GM18873 (cell line): ENCODE results near the gene SEZ6L.

Source experiments
- ATAC-seq: cut with Tn5 transposase; IDR thresholded peaks from one replicate; pipeline ENCODE4 v1.9.1; 2021; ENCODE audit warnings: mild to moderate bottlenecking, moderate library complexity, moderate number of reproducible peaks; ENCODE audit not compliant: unreplicated experiment, low FRiP score

Gene SEZ6L

DNA sequence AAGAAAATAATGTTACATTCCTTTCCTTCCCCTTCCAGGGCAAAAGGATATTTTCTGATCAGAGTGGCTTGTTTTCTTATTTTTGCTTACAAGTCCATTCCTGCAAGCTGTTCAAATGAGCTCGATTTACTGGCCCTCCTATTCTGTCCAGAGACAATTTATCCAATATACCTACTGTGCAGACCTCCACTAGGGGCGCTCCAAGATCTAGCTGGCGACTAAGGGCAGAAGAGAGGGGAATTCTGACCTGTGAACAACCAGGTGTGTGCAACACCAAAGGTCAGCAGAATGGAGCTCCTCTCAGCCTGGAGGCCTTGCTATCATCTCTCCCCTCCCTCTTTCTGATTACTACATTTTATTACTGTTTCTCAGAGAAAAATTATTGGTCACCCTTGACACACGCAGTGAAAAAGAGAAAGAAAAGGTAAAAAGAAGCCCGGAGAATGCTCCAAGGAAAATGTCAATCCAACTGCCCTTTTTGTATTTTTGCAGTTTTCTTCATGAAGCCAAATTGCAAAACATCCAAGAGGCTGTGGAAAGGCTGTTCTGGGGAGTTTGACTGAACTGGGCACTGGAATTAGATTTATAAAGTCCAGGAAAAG is 3.2 kb downstream of the SEZ6L start:
- ATAC-seq, result no peak

DNA sequence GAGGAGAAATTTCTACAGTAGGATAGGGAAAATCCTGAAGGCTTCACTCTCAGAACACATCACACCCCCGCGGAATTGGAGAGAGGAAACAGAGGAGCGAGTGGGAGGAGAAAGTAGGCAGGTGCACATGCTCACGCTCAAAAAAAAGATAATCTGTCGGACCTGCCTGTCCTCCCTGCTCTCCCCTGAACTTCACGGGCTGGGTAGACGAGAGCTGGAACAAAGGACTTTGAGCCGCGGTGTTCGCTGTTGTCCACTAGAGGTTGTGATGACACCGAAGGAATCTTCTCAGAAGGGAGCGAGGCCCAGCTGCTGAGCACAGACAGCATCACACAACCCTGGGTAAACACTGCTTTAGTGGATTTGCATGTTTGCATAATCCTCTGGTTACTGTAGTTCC is 5.0 kb downstream of the SEZ6L start:
- no peak for ATAC-seq

DNA sequence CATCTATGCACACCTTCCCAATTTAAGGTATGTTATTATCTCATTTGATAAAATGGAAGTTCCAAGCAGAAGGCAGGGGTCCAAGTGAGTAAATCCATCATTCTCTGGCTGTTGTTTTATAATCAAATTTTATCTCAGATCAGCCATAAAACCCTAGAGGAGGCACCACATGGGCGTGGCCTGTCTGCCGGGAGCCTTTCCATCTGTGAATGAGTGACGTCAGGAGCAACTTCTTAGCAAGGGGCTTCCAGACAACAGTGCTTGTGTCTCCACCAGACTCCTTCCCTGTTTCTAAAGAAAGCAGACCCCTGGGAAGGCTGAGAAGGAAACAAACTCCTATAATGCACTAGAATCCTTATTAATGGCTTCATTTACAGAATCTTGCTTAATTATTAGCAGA is 13.5 kb downstream of the SEZ6L start:
- no peak for ATAC-seq

DNA sequence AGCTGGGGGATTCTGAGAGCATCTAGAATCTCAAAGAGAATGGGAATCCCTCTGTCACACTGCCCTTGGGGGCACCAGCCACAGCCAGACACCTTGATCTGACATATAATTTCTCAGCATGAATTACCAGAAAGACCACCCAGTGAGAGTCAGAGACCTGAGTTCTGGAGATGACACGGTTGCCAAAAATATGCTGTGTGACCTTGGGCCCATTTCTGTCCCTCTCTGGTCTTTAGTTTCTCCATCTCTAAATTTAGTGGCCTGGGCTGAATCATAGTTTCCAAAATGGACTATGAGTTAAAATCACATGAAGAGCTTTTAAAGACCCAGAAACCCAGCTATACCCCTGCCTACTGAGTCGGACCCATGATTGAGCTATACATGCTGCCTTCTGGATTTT is 15.9 kb downstream of the SEZ6L start:
- ATAC-seq, result no peak

DNA sequence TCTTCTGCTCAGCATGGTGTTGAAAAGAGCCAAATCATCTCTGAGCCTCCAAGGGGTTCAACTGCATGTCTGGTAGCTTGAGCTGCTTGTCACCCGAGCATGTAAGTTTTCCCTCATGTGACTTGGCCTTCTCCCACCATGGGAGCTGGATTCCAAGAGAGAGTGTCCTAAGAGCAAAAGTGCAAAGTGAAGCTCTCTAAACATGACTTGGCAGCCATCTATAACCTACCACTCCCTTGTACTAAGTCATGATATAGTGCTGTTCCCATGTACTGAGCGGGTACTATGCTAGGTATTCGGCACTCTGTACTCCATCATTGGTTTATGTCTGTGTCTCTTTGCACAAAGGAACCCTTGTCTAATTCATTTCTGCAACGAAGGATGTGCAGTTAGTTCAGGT is 19.1 kb downstream of the SEZ6L start:
- ATAC-seq, result no peak

DNA sequence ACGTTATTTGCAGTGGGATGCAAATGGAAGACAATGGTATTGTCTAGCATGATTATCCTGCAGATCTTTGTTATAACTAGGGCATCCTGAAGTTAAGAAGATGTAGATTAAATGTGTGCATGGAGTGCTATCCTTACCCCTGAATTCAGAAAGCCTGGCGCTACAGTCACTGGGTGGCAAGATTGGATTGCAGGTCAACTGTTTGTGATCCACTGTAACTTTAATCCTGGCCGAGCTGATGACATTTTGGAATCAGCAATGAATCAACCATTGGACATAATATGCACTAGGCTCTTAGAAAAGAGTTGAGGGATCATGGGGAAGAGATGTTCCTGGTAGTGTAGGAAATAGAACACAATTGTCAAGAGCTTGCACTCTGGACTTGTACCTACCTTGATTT is 25.1 kb downstream of the SEZ6L start:
- ATAC-seq, result no peak

DNA sequence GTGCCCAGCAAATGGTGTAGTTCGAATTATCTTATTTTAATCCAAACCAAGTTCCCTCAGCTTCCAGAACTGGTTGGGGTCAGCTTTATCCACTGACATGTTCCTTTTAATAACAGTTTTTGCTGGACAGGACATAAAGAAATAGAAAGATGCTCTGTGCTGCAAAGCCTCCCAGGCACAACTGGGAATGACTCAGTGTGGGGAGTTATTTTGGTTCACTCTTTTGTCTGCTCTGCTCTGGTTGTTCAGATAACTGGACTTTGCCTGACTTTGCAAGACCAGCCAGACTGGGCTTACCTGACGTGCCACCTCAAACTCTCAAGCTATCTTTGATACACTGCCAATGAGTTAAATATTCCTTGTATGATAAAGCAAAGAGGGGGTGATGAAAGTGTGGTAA is 25.6 kb downstream of the SEZ6L start:
- no peak for ATAC-seq

DNA sequence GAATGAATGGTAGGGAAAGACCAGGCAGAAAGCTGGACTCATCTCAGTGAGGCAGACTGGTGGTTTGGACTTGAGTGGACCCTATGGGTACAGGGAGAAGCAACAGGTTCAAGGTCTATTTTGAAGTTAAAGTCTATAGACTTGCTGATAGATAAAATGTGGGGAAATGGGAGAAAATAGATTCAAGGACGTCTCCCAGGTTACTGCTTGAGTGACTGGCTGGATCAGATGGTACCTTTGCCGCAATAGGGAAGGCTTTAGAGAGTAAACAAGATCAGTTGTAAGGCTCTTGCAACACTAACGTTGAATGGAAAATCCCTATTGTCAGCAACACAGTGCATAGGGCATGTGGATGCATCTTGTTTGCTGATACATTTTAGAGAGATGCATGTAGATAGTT is 27.4 kb downstream of the SEZ6L start:
- no peak for ATAC-seq

DNA sequence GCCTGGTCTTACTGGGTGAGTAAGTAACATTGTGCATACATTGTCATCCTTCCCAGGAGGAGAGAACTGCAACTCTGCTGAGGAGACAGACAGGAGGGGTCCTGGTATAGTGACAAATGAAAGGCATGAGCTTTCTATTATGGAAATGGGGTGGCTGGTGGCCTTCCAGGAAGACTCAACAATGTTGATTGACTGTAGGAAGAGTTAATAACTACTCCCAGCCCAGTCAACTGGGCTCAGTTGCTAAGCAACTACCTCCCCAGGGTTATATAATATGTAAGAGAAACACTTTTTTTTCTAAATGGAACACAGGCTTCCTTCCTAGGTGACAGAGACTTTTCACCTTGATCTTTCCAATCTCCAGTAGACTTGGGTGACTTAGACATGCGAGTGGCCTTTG is 28.2 kb downstream of the SEZ6L start:
- no peak for ATAC-seq

DNA sequence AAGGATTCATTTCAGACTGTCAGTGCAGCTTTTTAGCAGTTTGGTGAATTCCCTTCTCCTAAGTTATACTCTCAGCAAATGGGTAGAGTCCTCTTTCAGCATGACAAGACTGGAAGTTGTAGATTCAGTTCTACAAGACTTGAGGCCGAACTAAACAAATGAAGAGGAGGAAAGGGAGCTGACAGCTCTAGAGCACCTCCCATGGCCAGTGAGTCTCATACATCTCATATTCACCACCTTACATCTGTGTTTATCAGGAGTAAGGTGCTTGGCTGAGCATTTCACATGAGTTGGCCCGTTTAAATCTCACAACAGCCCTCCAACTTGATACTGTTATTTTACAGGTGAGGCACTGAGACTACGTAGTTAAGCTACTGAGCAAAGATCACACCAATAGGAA is 30.4 kb downstream of the SEZ6L start:
- ATAC-seq, result no peak

DNA sequence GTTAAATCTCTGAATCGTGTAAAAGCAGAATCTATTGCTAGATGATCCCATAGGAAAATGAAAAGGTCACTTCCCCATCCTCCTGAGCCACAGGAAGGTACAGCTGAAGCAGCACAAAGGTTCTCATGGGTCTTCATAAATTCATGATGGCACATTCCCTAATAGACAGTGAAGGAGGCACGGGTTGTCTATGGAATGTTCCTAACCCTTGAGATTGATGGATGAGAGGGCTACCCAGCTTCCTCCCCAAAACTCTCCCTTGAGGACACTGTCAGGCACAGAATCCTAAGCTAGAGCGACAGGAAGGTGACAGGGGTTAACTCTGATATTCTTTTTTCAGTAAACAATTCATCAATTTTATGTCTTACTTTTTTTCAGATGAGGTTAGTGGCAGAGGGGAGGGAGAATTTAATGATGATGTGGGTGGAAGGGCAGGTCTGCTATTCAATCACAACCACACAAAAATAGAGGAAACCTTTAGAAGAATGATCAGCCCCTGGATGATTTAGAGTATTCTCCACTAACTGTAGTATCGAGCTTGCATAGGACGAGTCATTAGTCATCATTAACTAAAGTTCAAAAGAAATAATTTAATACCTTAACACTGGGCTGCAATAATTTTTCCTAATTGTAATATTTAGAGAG is 33.1 kb downstream of the SEZ6L start:
- ATAC-seq, result no peak

DNA sequence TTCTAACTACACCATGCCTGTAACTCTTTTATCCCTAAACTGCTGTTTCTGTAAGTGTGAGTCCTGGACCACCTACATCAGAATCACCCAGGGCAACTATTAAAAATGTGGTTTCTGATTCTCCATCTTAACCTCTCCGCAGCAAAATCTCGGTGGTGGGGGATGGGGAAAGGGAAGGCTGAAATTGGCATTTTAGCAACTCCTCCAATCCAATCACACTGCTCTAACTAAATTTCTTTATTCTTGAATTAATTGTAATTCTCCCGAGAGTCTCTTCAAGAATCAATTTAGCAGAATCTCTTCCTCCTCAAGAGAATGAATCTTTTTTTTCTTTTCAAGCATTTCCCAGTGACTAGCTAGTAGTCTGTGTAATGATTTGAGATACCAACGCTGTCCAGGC is 36.2 kb downstream of the SEZ6L start:
- ATAC-seq, result no peak

DNA sequence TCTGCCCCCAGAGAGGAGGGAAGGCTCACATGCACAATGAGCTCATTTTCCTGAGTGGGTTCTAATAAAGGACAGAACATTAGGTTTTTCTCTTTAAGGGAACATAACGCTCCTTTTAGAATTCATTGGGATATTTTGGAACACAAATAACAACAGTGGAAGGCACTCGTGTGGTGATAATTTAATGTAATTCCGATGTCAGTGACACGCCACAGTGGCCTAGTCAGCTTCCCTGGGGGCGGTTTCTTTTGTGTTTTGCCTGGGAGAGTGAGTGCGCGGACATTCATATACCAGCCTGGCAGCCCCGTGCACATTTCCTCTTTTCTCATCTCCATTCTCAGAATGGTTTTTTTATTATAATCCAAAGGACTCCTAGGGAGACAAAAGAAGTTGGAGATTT is 41.1 kb downstream of the SEZ6L start:
- ATAC-seq, result no peak

DNA sequence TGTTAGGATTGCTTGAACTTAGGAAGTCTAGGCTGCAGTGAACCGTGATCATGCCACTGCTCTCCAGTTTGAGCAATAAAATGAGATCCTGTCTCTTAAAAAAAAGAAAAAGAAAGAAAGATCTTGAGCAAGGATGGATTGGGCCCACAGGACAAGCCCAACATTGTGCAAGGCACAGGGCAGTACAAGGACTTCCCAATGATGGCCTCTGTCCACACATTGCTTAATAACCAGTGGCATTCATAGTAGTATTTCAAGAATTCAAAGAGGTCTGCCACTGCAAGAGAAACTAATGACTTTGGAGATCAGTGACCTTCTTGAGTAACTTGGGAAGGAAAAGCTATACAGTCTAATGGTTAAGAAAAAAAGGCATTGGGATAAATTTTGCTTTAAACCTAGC is 44.6 kb downstream of the SEZ6L start:
- ATAC-seq, result no peak

DNA sequence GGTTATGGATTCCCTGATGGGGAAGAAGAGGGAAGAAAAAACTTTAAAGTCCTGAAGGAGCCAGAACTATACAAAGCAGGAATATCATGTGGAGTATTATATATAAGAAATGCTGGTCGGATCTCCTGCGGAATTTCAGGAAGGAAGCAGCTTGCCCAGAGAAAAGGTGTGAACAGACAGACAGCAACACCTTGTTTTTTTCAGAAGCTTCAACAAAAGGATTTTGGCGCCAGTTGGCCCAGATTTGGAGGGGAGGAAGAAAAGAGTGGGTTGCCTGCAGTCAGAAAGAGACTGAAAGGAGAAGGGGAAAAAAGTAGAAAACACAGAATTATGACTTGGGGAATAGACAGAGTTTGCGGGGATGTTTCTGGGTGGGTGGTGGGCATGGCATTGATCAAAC is 45.2 kb downstream of the SEZ6L start:
- ATAC-seq, result no peak

DNA sequence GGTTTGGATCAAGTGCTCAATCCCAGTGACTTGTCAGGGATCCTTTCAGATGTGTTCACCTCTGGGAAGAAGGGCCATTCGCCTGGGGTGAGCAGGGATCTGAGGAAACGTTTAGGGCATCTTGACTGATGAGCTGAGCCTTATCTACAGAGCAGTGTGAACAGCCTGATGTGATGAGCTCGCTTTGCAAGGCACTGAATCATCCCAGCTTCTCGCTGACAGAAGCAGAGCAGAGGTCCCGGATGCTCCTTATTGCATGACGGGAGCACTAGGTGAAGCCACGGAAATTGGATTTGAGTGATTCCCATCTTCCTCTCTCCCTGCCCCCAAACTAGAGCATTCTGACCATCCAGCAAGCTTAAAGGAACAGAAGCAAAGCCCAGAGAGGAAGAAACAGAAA is 46.5 kb downstream of the SEZ6L start:
- ATAC-seq, result no peak

DNA sequence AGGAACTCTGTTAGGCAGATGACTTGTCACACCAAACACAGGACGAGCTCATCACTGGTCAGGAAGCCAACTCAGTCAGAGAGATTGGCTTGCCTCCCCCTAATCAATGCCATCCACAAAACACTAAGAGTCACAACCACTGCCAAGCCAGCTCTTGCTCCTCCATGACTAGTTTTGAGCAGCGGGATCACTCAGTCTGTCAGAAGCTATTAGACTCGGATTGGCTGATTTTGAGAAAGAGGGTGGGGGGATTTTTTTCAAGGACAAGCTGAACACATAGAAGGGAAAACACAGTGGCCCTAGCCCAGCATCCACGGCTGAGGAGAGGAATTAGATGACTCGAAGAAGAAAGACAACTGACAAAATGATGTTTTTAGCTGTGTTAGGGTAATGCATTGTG is 55.9 kb downstream of the SEZ6L start:
- ATAC-seq, result no peak

DNA sequence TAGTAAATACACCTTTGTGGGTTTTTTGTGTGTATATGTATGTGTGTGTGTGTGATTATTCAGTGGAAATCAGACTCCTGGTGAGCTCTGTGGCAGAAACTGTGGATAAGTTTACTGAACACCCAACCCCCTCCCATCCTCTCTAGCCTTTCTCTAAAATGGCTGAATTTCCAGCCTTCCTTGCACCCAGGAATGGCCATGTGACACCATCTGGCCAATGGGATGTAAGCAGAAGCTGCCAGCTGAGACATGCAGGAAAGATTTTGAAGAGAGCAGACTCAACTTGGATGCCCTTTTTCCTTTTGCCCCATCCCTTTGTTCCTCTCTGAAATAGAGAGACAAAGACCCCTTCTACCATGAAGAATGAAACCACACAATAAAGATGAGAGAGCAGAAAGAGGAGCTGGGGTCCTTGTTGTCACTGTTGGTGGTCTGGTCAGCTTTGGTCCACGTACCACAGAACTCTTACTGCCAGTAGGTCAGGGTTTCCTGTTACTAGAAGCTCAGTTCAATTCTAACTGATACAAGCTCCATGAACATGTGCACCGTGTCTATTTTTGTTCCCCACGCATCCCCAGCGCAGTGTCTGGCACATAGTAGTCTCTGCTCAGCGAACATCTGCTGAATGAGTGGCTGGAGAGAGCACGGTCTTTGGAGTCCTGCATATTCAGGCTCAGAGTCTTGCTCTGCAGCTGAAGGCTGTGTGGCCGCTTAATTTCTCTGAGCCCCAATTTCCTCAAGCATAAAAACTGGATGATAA is 57.5 kb downstream of the SEZ6L start:
- ATAC-seq, result no peak

DNA sequence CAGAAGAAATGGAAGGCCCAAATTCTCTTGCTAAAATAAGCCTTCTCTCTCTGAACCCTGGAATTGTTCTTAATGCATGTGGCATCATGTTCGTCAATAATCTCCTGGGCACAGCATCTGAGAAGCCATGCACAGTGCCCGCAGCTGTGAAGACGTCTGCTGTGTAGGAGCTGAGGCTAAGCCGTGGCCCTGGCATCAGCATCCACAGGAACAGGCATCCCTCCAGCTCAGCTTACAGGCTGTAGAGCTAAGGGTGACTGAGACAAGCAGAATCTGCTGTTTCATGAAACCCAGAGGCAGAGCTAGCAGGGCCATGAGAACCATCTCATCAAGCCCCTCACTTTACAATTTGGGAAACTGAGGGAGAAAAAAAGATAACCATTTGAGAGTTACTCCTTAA is 60.6 kb downstream of the SEZ6L start:
- no peak for ATAC-seq

DNA sequence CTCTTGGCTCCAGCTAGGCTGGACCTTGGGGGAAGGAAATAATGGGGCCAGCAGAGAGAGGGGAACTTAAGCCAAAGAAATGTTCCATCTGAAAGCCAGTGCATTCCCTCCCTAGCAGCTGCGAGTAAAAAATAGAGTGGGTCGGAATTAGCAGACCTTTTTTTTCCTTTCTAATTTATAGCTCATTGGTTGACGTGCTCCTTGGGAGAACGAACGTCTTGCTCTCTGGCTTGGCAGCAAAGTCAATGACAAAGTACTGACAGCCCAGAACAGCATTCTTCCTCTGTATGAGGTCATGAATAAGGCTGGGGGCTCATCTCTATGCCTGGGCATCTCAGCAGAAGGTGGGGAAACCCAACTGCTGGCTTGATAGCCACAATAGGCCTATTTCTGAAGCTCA is 65.0 kb downstream of the SEZ6L start:
- ATAC-seq, result no peak

DNA sequence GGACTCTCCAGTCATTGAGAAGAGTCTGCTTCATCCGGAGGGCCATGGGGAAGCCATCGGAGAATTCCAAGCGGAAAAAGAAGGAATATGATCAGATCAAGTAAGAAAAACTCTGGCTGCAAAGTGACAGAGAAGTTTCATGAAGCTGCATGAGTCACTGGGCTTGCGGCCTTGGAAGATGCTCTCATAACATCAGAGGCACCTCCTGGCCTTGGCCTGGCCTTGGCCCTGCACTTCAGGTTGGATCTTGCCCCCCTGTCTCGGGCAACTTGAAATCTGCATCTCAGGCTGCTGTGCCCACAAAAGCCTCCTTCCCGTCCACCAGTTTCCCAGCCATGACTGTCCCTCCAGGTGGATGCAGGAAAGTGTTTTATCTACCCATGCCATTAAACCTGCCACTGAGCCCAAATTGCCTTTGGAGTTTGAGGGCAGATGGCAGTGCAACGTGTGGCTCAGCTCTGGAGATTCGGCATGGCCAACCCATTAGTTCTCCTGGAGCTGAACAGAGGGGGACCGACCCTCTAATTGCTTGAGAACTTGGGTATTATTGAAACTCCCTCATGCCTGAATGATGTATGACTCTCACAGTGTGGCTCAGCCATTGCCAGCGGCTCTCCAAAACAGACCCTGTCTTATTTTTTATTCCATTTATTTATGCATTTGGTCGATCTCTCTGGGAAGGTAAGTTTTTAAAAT is 66.7 kb downstream of the SEZ6L start:
- ATAC-seq, result no peak
